Measurements from ENCODE around the gene C1orf105. TPM values are rescaled to one million over a fixed set of nuclear protein-coding genes. Genes with fewer than 3 reads are reported as not detected.

Gene C1orf105
- total and polyA plus RNA-seq, 2 of the 13 experiments (the other 11 are each of a cell fraction or from before 2014, with no cell fraction given), result 0.15 to 0.45 TPM

DNA sequence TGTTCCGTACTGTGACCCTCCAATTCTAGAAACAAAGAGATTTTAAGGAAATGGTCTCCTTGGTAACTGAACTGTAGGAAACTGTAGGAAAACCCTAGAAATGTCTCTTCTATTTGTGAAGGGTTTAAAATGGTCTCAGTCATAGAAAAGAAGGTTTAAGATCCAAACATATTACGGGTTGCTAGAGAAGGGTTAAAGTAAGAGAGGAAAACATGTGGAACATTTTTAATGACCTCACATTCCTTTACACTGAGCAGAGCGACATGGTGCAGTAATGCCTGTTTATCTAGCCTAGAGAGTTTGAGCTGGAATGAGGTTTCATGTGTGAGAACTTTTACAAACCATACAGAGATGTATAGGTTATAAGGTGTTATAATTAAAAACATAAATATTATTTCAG lies 36.9 kb upstream of the C1orf105 start:
- FAIRE-seq, result no peak

DNA sequence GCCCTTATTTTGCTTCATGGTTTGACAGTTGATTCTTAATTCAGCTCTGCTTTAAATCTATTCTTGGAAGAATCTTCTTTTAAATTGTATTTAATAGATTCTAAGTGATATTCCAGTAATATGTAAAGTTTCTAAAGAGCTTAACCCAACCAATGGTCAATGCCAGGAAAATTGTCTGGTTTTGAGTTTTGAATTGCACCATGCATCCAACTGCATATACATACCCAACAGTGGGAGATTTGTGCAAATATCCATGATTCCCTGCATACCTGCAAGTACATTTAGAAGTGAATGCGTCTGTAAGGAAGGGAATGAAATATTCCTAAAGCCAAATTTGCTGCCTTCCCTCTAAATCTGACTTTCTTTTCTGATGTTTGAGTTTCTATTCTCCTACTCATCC lies 35.8 kb upstream of the C1orf105 start:
- H3K36me3 ChIP-seq (replicated peaks in 1 of 2; ENCODE audit: control insufficient read depth in 1 of 2, insufficient read depth in 2 of 2, low read length in 2 of 2), result no peaks in the 10 kb centered on the region
- H3K4me1 ChIP-seq (ENCODE audit: insufficient read depth, low read length), result peaks cover 12% of the 10 kb centered on the region
- H3K4me3 ChIP-seq (replicated peaks in 1 of 3; ENCODE audit: insufficient read depth in 1 of 3, low read depth in 2 of 3, low read length in 3 of 3), result no peak overlapping the region
- no peak for FAIRE-seq
- H2AFZ ChIP-seq (ENCODE audit: low read length), result no peak overlapping the region
- H3K4me2 ChIP-seq (ENCODE audit: low read depth, low read length), result no peak overlapping the region
- BruUV-seq (replicated peaks), result no TSS peak
- H3K79me2 ChIP-seq (ENCODE audit: insufficient read depth, low read length), result no peaks in the 10 kb centered on the region
- no peak overlapping the region for H3K27ac ChIP-seq (ENCODE audit: extremely low read length, insufficient read depth, low read length)
- in situ Hi-C loops (cut with HindIII; ENCODE audit: extremely low pct_ligation_motif_present, low pct_unique_long_range_greater_than_20kb) (no loop called here), intact Hi-C loops (cut with micrococcal nuclease; ENCODE audit: unreplicated experiment) (no loop called here)
- 11% methylated on average over 1 of the region's 1 CpG for WGBS (ENCODE audit: low lambda C conversion rate)
- ChIA-PET POLR2A (no interaction called here), CTCF (ENCODE audit: low intra/inter-chr PET ratio, low total read pairs) (no interaction called here)
- TF ChIP-seq, protein P1, sequence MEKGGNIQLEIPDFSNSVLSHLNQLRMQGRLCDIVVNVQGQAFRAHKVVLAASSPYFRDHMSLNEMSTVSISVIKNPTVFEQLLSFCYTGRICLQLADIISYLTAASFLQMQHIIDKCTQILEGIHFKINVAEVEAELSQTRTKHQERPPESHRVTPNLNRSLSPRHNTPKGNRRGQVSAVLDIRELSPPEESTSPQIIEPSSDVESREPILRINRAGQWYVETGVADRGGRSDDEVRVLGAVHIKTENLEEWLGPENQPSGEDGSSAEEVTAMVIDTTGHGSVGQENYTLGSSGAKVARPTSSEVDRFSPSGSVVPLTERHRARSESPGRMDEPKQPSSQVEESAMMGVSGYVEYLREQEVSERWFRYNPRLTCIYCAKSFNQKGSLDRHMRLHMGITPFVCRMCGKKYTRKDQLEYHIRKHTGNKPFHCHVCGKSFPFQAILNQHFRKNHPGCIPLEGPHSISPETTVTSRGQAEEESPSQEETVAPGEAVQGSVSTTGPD (CRISPR knock-in tag; IDR thresholded peaks at IDR 0.05), result no peak
- no peak for TF ChIP-seq JDP2 (CRISPR knock-in tag; IDR thresholded peaks at IDR 0.05; ENCODE audit: borderline replicate concordance)
- no peak overlapping the region for H3K9ac ChIP-seq (ENCODE audit: insufficient read depth, low read depth, low read length)
- H3K9me3 ChIP-seq (ENCODE audit: low read length), result no peaks in the 10 kb centered on the region
- H4K20me1 ChIP-seq (ENCODE audit: insufficient read depth, low read length), result no peaks in the 10 kb centered on the region
- no peak for DNase-seq (ENCODE audit: low spot score)
- no peaks in the 10 kb centered on the region for H3K27me3 ChIP-seq (ENCODE audit: control insufficient read depth in 1 of 2, insufficient read depth in 2 of 2, low read length in 2 of 2)
- no peak for ATAC-seq

More for the DNA sequence above, 36.9 kb upstream of the C1orf105 start:
- H3K9me3 ChIP-seq (ENCODE audit: low read length), result no peaks in the 10 kb centered on the region
- H3K79me2 ChIP-seq (ENCODE audit: insufficient read depth, low read length), result no peaks in the 10 kb centered on the region
- ChIA-PET CTCF (ENCODE audit: low intra/inter-chr PET ratio, low total read pairs) (no interaction called here), POLR2A (no interaction called here)
- H3K36me3 ChIP-seq (replicated peaks in 1 of 2; ENCODE audit: control insufficient read depth in 1 of 2, insufficient read depth in 2 of 2, low read length in 2 of 2), result no peaks in the 10 kb centered on the region
- WGBS (ENCODE audit: low lambda C conversion rate), result 19% methylated on average over 3 of the region's 3 CpGs
- no peak overlapping the region for H3K4me3 ChIP-seq (replicated peaks in 1 of 3; ENCODE audit: insufficient read depth in 1 of 3, low read depth in 2 of 3, low read length in 3 of 3)
- no peak overlapping the region for H3K27ac ChIP-seq (ENCODE audit: extremely low read length, insufficient read depth, low read length)
- no peaks in the 10 kb centered on the region for H4K20me1 ChIP-seq (ENCODE audit: insufficient read depth, low read length)
- ATAC-seq (no peak), DNase-seq (ENCODE audit: low spot score) (no peak)
- H2AFZ ChIP-seq (ENCODE audit: low read length), result no peak overlapping the region
- no TSS peak for BruUV-seq (replicated peaks)
- H3K4me1 ChIP-seq (ENCODE audit: insufficient read depth, low read length), result peaks cover 12% of the 10 kb centered on the region
- intact Hi-C loops (cut with micrococcal nuclease; ENCODE audit: unreplicated experiment) (no loop called here), in situ Hi-C loops (cut with HindIII; ENCODE audit: extremely low pct_ligation_motif_present, low pct_unique_long_range_greater_than_20kb) (no loop called here)
- no peak overlapping the region for H3K4me2 ChIP-seq (ENCODE audit: low read depth, low read length)
- H3K27me3 ChIP-seq (ENCODE audit: control insufficient read depth in 1 of 2, insufficient read depth in 2 of 2, low read length in 2 of 2), result no peaks in the 10 kb centered on the region
- TF ChIP-seq NFKB2 (CRISPR knock-in tag; IDR thresholded peaks at IDR 0.05; ENCODE audit: borderline replicate concordance) (no peak), KMT2B (CRISPR knock-in tag; IDR thresholded peaks at IDR 0.05) (no peak), ATF7-NPFF (CRISPR knock-in tag; IDR thresholded peaks at IDR 0.05; ENCODE audit: low read depth) (no peak)
- no peak overlapping the region for H3K9ac ChIP-seq (ENCODE audit: insufficient read depth, low read depth, low read length)

Data from HepG2 (cell line).